ENCODE data around the gene UGT1A10.

- no peak for TF ChIP-seq CTCF (IDR thresholded peaks at IDR 0.05; ENCODE audit: insufficient read depth, low read length)
- TF ChIP-seq REST (IDR thresholded peaks at IDR 0.05; ENCODE audit: insufficient replicate concordance, low read depth): no peak
Measured at GRCh38 chr2:233650981-233651380, 14.7 kb downstream of the UGT1A10 start.

Measured in HL-60 (cell line).